DMS53 (cell line): ENCODE results near the gene PRAMEF17.
"Not testable (repeated sequence)": the region's sequence is repeated elsewhere in the genome, so short reads cannot be mapped to it uniquely, and the experiment has no call there.

Source experiments
- DNase-seq: peaks from one replicate; lab custom pipeline; 2025; lab: John Stamatoyannopoulos, UW

Gene PRAMEF17, protein sequence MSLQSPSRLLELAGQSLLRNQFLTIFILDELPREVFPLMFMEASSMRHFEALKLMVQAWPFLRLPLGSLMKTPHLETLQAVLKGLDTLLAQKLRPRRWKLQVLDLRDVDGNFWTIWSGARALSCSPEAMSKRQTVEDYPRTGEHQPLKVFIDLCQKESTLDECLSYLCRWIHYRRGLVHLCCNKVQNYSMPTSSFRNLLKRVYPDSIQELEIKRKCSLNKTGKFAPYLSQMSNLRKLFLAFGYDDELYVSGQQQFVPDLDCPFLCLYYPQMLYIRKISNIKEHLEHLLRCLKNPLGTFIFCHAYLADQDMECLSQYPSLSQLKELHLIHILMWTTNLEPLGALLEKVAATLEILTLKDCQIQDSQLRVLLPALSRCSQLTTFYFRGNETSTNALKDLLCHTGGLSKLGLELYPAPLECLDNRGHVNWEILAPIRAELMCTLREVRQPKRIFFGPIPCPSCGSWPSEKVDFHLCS

DNA sequence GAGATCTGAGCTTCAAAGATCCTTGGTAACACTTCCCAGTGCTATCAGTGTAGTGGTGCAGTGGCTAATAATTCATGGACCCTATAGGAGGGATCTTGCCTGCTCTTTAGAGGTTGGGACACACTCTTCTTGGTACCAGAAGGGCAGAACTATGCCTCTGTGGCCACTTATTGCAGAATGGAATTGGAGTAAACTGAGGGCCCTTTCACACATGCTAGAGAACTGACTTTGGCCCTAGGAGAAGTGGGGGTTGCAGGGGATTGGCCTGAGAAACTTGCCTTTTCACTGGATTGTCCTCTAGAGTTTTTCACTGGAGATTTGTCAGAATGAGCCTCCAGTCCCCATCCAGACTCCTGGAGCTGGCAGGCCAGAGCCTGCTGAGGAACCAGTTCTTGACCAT lies at the start of gene PRAMEF17:
PRAMEF17 (plus strand) TSS at position 301 of the 400 bp plus-strand sequence; CDS start at position 327, 26 bp downstream.
- not testable (repeated sequence) for DNase-seq

DNA sequence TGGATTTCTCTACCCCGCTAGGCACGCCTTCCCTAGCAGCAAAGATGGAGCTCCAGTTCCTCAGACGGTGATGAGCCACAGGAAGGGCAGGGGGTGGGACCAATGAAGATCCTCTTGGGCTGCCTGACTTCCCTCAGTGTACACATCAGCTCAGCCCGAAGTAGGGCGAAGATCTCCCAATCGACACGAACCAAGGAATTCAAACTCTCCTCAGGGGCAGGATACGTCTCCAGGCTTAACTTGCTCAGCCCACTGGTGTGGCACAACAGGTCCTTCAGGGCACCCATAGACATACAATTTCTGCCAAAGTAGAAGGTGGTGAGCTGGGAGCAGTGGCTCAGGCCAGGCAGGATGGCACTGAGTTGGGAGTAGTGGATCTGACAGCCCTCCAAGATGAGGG lies 46.9 kb upstream of the PRAMEF17 start:
- DNase-seq = not testable (repeated sequence)

DNA sequence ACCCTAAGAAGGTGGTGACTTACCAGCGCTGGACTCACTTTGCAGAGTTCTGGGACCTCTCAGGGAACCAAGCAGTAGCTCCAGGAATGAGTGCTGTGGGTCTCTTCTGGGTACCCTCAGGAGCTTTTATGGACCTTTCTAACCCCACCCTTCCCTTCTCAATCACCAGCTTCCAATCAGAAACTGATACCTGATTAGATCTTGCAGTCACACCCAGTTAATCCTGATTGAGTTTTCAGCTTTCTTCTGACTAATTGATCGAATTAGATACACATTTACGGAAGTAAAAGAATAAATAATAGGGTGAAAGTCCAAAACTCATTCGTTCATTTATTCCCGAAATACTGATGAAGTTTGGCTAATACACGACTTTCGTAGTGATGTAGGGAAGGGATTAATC lies 42.4 kb upstream of the PRAMEF17 start, which contains the start of gene PRAMEF14:
PRAMEF14 (minus strand) TSS at position 101 of the 400 bp plus-strand sequence. CDS start 1,820 bp downstream, outside the sequence.
- not testable (repeated sequence) for DNase-seq

DNA sequence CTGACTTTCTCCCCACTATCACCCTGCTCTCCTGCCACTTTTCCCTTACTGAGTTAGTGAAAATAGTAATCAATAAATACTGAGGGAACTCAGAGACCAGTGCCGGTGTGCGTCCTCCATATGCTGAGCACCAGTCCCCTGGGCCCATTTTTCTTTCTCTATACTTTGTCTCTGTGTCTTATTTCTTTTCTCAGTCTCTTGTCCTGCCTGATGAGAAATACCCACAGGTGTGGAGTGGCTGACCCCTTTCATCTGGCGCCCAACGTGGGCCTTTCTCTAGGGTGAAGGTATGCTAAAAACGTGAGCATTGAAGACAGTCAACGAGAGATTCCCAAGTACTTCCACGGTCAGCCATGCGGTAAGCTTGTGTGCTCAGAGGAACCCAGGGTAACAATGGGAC lies 36.0 kb upstream of the PRAMEF17 start:
- DNase-seq = not testable (repeated sequence)

DNA sequence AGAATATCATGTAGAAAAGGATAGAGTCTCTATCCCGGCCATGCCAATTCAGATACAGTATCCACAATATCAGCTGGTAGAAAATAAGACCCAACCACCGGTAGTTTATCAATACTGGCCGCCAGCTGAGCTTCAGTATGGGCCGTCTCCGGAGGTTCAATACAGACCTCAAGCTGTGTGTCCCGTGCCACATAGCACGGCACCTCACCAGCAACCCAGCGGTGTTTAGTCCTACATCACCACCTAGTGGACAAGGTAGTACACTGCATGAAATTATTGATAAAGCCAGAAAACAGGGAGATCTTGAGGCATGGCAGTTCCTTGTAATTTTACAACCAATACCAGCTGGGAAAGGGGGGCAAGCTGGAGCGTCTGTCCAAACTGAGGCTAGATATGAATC lies 35.0 kb upstream of the PRAMEF17 start:
- not testable (repeated sequence) for DNase-seq

DNA sequence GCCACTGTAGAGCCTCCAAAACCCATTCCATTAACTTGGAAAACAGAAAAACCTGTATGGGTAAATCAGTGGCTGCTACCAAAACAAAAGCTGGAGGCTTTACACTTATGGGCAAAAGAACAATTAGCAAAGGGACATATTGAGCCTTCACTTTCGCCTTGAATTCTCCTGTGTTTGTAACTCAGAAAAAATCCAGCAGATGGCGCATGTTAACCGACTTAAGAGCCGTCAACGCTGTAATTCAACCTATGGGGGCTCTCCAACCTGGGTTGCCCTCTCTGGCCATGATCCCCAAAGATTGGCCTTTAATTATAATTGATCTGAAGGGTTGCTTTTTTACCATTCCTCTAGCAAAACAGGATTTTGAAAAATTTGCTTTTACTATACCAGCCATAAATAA lies 32.7 kb upstream of the PRAMEF17 start:
- DNase-seq = peak; percentile 69

DNA sequence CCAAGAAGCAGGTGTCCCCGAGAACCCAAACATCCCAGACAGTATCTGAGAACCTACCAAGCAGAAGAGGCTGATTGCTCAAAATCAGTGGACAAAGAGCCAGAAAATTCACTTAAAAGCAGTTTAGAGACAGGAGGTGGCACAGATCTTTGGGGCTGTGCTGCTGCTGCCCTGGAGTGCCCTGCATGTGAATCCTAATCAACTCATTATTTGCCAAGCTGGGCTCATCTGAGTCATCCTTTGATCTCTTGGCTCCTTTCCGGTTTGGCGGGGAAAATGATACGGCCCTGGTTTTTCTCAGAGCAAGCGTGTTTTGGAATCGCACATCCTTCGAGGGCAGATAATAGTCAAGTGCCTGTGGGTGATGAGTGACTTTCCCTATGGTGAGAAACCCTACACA lies 27.1 kb upstream of the PRAMEF17 start:
- not testable (repeated sequence) for DNase-seq

DNA sequence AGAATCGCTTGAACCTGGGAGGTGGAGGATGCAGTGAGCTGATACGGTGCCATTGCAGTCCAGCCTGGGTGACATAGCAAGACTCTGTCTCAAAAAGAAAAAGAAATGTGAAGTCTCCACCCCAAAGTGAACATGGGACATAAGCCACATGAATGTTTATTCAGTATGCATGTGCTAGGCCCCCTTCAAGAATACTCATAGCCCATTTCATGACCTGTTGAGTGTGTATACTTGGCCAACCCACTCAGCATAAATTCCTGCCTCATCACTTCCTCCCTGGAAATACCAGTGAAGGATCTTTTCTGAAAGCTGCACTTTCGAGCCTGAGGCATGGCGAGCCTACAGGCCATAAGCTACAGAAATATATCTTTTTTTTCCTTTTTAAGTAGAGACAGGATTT lies 24.5 kb upstream of the PRAMEF17 start:
- not testable (repeated sequence) for DNase-seq

DNA sequence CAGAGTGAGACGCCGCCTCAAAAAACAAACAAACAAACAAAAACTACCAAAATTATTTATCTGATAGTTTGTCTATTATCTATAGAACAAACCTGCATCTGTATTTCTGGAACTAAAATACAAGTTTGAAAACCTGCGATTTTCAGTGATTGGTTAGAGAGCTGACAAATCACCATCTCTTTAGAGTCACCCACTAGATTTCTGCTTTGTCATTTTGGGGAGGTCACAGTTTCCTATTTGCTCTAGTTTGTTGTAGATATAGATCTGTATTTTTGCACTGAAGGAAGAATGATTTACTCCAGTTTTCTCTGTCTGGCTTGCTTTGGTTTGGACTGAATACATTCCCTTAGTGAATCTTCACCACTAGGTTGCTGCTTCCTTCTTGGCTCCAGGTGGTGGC lies 22.9 kb upstream of the PRAMEF17 start:
- not testable (repeated sequence) for DNase-seq

DNA sequence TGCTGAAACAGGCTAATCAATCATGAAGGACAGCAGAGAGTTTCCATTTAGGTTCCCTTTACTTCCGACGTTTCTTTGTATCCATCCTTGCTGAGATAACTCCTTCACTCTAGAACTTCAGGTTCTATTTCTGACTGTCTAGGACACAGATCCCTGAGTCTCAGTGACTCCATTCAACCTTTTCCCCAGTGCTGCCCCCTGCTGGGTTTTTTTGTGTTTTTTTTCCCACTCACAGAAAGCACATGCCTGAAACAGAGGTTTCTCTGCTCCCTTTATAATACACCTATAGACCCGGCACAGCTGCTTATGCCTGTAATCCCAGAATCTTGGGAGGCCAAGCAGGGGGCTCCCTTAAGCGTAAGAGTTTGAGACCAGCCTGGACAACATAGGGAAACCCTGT lies 20.9 kb upstream of the PRAMEF17 start:
- DNase-seq = peak; percentile 28

DNA sequence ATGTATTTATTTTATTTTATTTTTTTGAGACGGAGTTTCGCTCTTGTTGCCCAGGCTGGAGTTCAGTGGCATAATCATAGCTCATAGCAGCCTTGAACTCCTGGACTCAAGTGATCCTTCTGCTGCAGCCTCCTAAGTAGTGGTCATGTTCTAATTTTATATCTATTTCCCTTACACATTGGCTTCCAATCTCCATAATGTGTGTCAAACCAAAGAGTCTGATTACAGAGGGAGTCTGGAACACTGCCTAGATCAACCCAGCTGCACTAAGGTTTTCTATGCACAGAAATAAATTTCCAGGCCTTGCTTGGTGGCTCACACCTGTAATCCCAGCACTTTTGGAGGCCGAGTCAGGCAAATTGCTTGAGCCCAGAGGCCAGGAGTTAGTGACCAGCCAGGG lies 10.4 kb upstream of the PRAMEF17 start:
- not testable (repeated sequence) for DNase-seq

DNA sequence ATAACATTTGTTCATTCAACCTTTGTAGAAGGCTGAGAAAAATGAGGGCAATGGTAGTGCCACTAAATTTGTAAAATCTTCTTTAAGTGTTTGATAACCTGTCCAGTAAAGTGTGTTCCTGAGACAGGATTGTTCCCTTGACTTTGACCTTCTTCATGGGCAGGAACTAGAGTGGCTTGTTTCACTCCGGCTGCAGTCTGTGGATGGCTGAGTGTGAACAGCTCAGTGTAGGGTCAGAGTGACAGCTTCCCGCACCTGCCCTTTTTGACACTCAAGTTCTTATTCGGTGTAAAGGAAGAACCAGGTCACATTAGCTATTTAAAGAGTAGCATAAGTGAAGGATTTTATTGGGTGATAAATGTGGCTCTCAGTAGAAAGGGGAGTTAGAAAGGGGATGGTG lies 9.1 kb upstream of the PRAMEF17 start:
- not testable (repeated sequence) for DNase-seq

DNA sequence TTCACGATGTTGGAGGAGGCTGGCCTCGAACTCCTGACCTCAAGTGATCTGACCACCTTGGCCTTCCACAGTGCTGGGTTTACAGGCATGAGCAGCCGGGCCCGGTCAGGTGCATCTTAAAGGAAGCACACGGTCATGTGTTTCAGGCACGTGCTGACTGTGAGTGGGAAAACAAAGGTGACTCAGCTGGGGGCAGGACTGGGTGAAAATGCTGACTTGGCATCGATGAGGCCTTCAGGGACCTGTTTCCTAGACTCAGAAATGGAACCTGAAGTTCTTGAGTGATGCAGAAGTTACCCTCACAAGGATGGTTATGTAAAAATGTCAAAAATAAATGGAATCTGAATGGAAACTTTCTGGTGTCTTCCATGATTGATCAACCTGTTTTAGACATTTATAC lies 3.6 kb downstream of the PRAMEF17 start:
- DNase-seq = not testable (repeated sequence)

DNA sequence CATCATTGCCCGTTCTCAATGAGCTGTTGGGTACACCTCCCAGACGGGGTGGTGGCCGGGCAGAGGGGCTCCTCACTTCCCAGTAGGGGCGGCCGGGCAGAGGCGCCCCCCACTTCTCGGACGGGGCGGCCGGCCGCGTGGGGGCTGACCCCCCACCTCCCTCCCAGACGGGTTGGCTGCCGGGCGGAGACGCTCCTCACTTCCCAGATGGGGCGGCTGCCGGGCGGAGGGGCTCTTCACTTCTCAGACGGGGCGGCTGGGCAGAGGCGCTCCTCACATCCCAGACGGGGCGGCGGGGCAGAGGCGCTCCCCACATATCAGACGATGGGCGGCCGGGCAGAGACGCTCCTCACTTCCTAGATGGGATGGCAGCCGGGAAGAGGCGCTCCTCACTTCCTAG lies 5.3 kb downstream of the PRAMEF17 start:
- not testable (repeated sequence) for DNase-seq

DNA sequence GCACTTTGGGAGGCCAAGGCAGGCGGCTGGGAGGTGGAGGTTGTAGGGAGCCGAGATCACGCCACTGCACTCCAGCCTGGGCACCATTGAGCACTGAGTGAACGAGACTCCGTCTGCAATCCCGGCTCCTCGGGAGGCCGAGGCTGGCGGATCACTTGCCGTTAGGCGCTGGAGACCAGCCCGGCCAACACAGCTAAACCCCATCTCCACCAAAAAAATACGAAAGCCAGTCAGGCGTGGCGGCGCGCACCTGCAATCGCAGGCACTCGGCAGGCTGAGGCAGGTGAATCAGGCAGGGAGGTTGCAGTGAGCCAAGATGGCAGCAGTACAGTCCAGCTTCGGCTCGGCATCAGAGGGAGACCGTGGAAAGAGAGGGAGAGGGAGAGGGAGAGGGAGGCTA lies 5.9 kb downstream of the PRAMEF17 start:
- DNase-seq = not testable (repeated sequence)

DNA sequence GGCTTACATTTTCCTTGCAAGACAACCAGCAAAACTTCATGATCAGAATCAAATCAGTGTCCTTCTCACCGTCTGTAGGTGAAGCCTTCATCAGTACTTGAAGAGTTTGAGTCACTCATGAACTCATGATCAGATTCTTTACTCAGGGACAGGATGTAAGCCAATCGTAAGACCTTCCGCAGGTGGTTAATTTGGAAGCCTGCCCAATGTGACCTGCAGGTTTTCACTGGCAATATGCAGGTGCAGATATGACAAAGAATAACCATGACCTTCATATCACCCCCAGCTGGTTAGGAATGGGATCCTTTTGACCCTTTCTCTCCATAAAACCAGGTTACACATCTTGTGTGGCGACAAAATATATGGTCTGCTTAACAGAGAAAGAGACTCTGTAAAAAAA lies 18.4 kb downstream of the PRAMEF17 start:
- no peak for DNase-seq

DNA sequence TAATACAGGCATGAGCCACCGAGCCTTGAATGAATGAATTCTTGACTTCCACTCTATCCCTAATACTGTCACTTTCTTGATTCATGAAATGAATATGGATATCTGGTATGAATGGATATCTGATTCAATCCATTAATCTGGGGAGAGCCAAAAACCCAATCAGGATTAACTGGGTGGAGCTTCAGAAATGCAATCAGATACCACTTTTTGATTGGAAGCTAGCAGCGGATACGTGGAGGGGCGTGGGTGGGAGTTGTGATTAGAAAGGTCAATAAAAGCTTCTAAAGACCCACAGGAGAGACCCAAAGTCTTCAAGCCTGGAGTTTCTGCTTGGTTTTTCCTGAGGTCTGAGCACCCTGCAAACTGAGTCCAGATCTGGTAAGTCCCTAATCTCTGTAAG lies 20.7 kb downstream of the PRAMEF17 start, which contains the start of gene PRAMEF20:
PRAMEF20 (plus strand) TSS at position 301 of the 400 bp plus-strand sequence. CDS start 5,905 bp downstream, outside the sequence.
- not testable (repeated sequence) for DNase-seq

DNA sequence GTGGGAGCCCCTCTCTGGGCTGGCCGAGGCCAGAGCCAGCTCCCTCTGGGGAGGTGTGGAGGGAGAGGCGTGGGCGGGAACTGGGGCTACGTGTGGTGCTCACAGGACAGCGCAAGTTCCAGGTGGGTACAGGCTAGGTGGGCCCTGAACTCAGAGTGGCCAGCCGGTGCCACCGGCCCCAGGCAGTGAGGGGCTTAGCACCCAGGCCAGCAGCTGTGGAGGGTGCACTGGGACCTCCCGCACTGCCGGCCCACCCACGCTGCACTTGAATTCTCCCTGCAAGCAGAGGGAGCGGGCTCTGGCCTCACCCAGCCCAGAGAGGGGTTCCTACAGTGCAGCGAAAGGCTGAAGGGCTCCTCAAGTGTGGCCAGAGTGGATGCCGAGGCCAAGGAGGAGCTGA lies 41.1 kb downstream of the PRAMEF17 start:
- DNase-seq = no peak

DNA sequence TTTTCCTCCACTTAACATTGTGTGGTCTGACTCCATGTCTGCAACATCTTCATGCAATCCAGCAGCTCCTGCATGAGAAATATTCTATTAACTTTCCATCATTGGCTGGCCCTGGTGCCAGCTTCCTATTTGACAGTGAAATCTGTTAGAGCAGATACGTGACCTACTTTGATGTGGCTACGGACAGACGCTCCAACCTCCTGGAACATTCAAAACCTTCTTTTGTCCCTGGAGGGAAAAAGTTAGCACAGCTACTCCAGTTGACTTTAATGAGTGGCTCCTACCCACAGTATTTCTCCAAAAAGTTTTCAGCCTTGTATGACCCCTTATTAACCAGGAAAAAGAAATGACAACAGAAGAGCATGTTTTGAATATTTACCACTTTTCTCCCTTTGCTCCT lies 42.8 kb downstream of the PRAMEF17 start:
- no peak for DNase-seq

DNA sequence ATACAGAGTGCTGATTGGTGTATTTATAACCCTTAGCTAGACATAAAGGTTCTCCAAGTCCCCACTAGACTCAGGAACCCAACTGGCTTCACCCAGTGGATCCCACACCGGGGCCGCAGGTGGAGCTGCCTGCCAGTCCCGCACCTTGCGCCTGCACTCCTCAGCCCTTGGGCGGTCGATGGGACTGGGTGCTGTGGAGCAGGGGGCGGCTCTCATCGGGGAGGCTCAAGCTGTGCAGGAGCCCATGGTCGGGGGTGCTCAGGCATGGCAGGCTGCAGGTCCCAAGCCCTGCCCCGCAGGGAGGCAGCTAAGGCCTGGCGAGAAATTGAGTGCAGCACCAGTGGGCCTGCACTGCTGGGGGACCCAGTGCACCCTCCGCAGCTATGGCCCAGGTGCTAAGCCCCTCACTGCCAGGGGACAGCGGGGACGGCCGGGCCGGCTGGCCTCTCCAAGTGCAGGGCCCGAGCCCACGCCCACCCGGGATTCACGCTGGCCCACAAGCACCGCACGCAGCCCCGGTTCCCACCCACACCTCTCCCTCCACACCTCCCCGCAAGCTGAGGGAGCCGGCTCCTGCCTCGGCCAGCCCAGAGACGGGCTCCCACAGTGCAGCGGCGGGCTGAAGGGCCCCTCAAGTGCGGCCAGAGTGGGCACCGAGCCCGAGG lies 44.4 kb downstream of the PRAMEF17 start:
- not testable (repeated sequence) for DNase-seq

DNA sequence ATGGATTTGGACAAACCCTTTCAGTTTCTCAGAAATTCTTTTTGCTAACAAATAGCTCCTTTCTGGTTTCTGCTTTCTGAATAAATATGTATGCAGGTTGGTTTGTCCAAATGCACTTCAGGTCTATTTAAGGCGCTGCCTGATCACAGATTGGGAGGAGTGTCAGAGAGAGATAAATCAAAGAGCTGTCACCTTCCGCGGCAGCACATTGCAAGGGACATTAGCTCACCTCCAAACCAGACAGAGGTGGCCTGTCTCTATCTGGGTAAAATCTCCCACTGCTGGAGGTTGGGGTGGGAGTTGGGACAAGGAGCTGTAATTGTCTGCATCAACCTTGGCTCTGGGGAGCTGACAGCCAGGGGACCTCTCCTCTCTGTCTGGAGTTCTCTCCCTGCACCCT lies 46.0 kb downstream of the PRAMEF17 start:
- DNase-seq = no peak

DNA sequence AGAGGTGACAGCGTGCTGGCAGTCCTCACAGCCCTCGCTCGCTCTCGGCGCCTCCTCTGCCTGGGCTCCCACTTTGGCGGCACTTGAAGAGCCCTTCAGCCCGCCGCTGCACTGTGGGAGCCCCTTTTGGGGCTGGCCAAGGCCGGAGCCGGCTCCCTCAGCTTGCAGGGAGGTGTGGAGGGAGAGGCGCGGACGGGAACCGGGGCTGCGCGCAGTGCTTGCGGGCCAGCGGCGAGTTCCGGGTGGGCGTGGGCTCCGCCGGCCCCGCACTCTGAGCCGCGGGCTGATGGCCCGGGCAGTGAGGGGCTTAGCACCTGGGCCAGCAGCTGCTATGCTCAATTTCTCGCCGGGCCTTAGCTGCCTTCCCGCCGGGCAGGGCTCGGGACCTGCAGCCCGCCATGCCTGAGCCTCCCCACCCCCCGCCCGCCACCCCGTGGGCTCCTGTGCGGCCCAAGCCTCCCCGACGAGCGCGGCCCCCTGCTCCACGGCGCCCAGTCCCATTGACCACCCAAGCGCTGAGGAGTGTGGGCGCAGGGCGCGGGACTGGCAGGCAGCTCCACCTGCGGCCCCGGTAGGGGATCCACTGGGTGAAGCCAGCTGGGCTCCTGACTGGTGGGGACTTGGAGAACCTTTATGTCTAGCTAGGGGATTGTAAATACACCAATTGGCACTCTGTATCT lies 49.8 kb downstream of the PRAMEF17 start:
- not testable (repeated sequence) for DNase-seq
